Measurements from ENCODE around the gene TUBGCP3.

DNA sequence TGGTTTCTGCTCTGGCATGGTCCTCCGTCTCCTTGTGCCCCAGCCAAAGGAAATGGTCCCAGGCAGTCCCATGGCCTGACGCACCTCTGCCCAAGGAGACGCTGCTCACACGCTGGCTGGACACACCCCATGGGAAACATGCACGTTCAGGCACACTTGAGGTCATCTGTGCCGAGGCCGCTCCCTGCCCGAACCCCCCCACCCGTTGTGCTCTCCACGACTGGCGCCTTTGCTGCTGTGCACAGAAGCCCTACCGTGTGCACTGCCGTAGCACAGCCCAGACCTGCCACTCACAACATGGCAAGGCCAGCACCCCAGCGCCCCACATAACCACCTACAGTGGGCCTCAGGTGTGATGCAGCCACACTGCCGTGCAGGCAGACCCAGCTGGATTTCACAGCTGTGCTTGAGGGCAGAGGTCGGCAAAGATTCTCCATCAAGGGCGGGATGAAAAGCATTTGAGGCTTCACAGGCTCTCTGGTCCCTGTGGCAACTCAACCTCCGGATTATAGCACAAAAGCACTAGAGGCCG is 146.1 kb downstream of the TUBGCP3 start:
- TF ChIP-seq POLR2A (IDR thresholded peaks at IDR 0.05; ENCODE audit: low read depth, low read length) (no peak), TAF1 (IDR thresholded peaks at IDR 0.05; ENCODE audit: low read depth, low read length) (no peak), POLR2AphosphoS5 (IDR thresholded peaks at IDR 0.05; ENCODE audit: low read depth, low read length) (no peak), SPI1 (IDR thresholded peaks at IDR 0.05; ENCODE audit: low read depth, low read length) (no peak), PAX5 (IDR thresholded peaks at IDR 0.05; ENCODE audit: insufficient read depth, low read length, severe bottlenecking) (no peak)
